Smooth muscle cell (in vitro differentiated cells): ENCODE data around the gene AFF1. TPM values are rescaled to one million over a fixed set of nuclear protein-coding genes. Genes with fewer than 3 reads are reported as not detected.

Experiments used
- DNase-seq: peaks from one replicate; lab custom pipeline; 2025; ENCODE audit not compliant: unreplicated experiment; lab: John Stamatoyannopoulos, UW
- H2AFZ ChIP-seq: fragments of 200-600 bp; sonication (generic); 2 replicates; pipeline ENCODE4 v1.6.0; 2016; ENCODE audit warnings: antibody characterized with exemption, low read depth, mild to moderate bottlenecking
- H3F3A ChIP-seq: fragments of 200-600 bp; sonication (generic); 2 replicates; pipeline ENCODE4 v1.6.0; 2017; ENCODE audit warnings: antibody characterized with exemption, low read depth
- H3K27ac ChIP-seq: fragments of 200-600 bp; sonication (generic); 2 replicates; pipeline ENCODE4 v1.5.1; 2016; ENCODE audit warnings: low read depth, mild to moderate bottlenecking
- H3K27me3 ChIP-seq: fragments of 200-600 bp; sonication (generic); 2 replicates; pipeline ENCODE4 v1.6.1; 2016; ENCODE audit warnings: low read depth, mild to moderate bottlenecking
- H3K36me3 ChIP-seq: fragments of 200-600 bp; sonication (generic); 2 replicates; pipeline ENCODE4 v1.5.1; 2016; ENCODE audit warnings: low read depth
- H3K4me1 ChIP-seq: fragments of 200-600 bp; sonication (generic); 2 replicates; pipeline ENCODE4 v1.5.1; 2016; ENCODE audit warnings: low read depth
- H3K4me2 ChIP-seq: fragments of 200-600 bp; sonication (generic); 2 replicates; pipeline ENCODE4 v1.6.0; 2016; ENCODE audit warnings: mild to moderate bottlenecking
- H3K4me3 ChIP-seq: fragments of 200-600 bp; sonication (generic); 2 replicates; pipeline ENCODE4 v1.5.1; 2016; ENCODE audit warnings: mild to moderate bottlenecking
- H3K79me2 ChIP-seq: fragments of 200-600 bp; sonication (generic); 2 replicates; pipeline ENCODE4 v1.6.0; 2016; ENCODE audit warnings: low read depth, mild to moderate bottlenecking
- H3K9ac ChIP-seq: fragments of 200-600 bp; sonication (generic); 2 replicates; pipeline ENCODE4 v1.6.0; 2016; ENCODE audit warnings: low read depth
- H3K9me3 ChIP-seq: fragments of 200-600 bp; sonication (generic); replicated peaks from 2 replicates; pipeline ENCODE4 v1.5.1; 2016; ENCODE audit warnings: low read depth
- H4K20me1 ChIP-seq: fragments of 200-600 bp; sonication (generic); 2 replicates; pipeline ENCODE4 v1.6.0; 2016; ENCODE audit warnings: low read depth
- CTCF ChIP-seq: fragments of 200-600 bp; sonication (generic); IDR thresholded peaks from 2 replicates; pipeline ENCODE4 v1.5.1; 2017; ENCODE audit warnings: borderline replicate concordance, mild to moderate bottlenecking, antibody characterized with exemption; ENCODE audit not compliant: insufficient read depth, poor library complexity, severe bottlenecking
- WGBS: methylation state at CpG from one replicate; pipeline ENCODE4 v1.1.7; 2016; ENCODE audit warnings: low lambda C conversion rate; 5-methylcytosine and 5-hydroxymethylcytosine counted together
- polyA plus RNA-seq: library from polyadenylated mRNA; unstranded; fragments of >200 nt; fragmentation: Nextera tagmentation; extraction: Ambion mirVana; gene quantifications from 2 replicates; pipeline ENCODE4 v1.2.1, GENCODE V29; 2016
- total RNA-seq: library from RNA; depleted of rRNA; stranded (reverse); fragments of >200 nt; gene quantifications from 2 replicates; pipeline ENCODE4 v1.2.3, GENCODE V29; 2014

The AFF1 gene
- total and polyA plus RNA-seq, 2 experiments from 2014 or later: 6.6 to 17.7 TPM

- Histone ChIP-seq H3K9me3 (no peaks in the 10 kb centered on the region), H2AFZ (no peak overlapping the region), H3K27me3 (no peaks in the 10 kb centered on the region), H3K36me3 (no peaks in the 10 kb centered on the region), H3K79me2 (no peaks in the 10 kb centered on the region), H3K4me3 (no peak overlapping the region), H3F3A (no peaks in the 10 kb centered on the region), H3K4me1 (no peaks in the 10 kb centered on the region), H3K4me2 (no peak overlapping the region), H4K20me1 (no peaks in the 10 kb centered on the region), H3K27ac (no peak overlapping the region), H3K9ac (no peak overlapping the region)
- 85% methylated on average over 7 of the region's 7 CpGs for WGBS
- no peak for DNase-seq
- TF ChIP-seq CTCF: no peak
These were observed 196.3 kb downstream of the AFF1 start for GRCh38 chr4:87130985-87131703.

- Histone ChIP-seq H3K79me2 (no peaks in the 10 kb centered on the region), H3K36me3 (no peaks in the 10 kb centered on the region), H3K9me3 (no peaks in the 10 kb centered on the region), H3F3A (no peaks in the 10 kb centered on the region), H4K20me1 (no peaks in the 10 kb centered on the region), H3K27ac (no peak overlapping the region), H2AFZ (no peak overlapping the region), H3K9ac (no peak overlapping the region), H3K27me3 (no peaks in the 10 kb centered on the region), H3K4me2 (no peak overlapping the region), H3K4me3 (no peak overlapping the region), H3K4me1 (no peaks in the 10 kb centered on the region)
- no peak for DNase-seq
- 99% methylated on average over 8 of the region's 8 CpGs for WGBS
- no peak for TF ChIP-seq CTCF
These were observed 197.2 kb downstream of the AFF1 start for GRCh38 chr4:87132035-87132434.

- no peak for DNase-seq
- Histone ChIP-seq H3K27me3 (no peaks in the 10 kb centered on the region), H3K27ac (no peak overlapping the region), H3K4me3 (no peak overlapping the region), H3K9me3 (no peaks in the 10 kb centered on the region), H3K79me2 (no peaks in the 10 kb centered on the region), H4K20me1 (no peaks in the 10 kb centered on the region), H3K4me1 (no peaks in the 10 kb centered on the region), H3K9ac (no peak overlapping the region), H3K4me2 (no peak overlapping the region), H2AFZ (no peak overlapping the region), H3F3A (no peaks in the 10 kb centered on the region), H3K36me3 (no peaks in the 10 kb centered on the region)
- no peak for TF ChIP-seq CTCF
- 86% methylated on average over 2 of the region's 2 CpGs for WGBS
These were observed 198.4 kb downstream of the AFF1 start for GRCh38 chr4:87133183-87133582.

GRCh38 chr4:87134122-87134521 is 199.3 kb downstream of the AFF1 start:
- TF ChIP-seq CTCF: no peak
- Histone ChIP-seq H3K4me3 (no peak overlapping the region), H3K79me2 (no peaks in the 10 kb centered on the region), H3K27me3 (no peaks in the 10 kb centered on the region), H3K27ac (no peak overlapping the region), H3K4me1 (no peaks in the 10 kb centered on the region), H4K20me1 (no peaks in the 10 kb centered on the region), H3K9me3 (no peaks in the 10 kb centered on the region), H3K9ac (no peak overlapping the region), H3K36me3 (no peaks in the 10 kb centered on the region), H3F3A (no peaks in the 10 kb centered on the region), H3K4me2 (no peak overlapping the region), H2AFZ (no peak overlapping the region)
- WGBS: 88% methylated on average over 3 of the region's 3 CpGs
- no peak for DNase-seq
